Endothelial cell of umbilical vein (primary cell): ENCODE data around the gene POLR2H. TPM values are rescaled to one million over a fixed set of nuclear protein-coding genes. Genes with fewer than 3 reads are reported as not detected.
A peak's percentile ranks its signal among the peaks of the same experiment; 100 is the strongest.

Experiments used
- BruUV-seq: library from RNA; stranded (reverse); fragments of 400-500 nt; replicated peaks from 2 replicates; lab custom pipeline; 2021; lab: Mats Ljungman, UMichigan
- CTCF ChIA-PET: fragments of 300-600, 350-600 bp; sonication (Branson Sonifier 250); formaldehyde crosslinking; loops from one replicate; lab custom pipeline; 2021; ENCODE audit warnings: antibody characterized with exemption, inconsistent platforms; lab: Charles Lee
- POLR2A ChIA-PET: fragments of 300-600, 350-600 bp; sonication (Branson Sonifier 250); formaldehyde crosslinking; loops from one replicate; lab custom pipeline; 2021; ENCODE audit warnings: antibody characterized with exemption, inconsistent platforms; lab: Charles Lee
- DNase-seq: peaks from one replicate; pipeline ENCODE4 v3.0.0-alpha.2; 2011; ENCODE audit warnings: low read depth, low spot score
- FAIRE-seq: peaks from 2 replicates; lab custom pipeline; 2011; peaks lifted over from hg19 to GRCh38; lab: Jason Lieb, UNC
- H2AFZ ChIP-seq: 2 replicates; pipeline ENCODE4 v1.6.0; 2012; ENCODE audit warnings: low read depth, low read length, control low read depth, inconsistent platforms
- H3K27ac ChIP-seq: 2 replicates; pipeline ENCODE4 v1.5.1; 2011; ENCODE audit warnings: low read depth, mild to moderate bottlenecking, control low read depth, low read length, moderate library complexity; ENCODE audit not compliant: insufficient read depth
- H3K27me3 ChIP-seq, 2 experiments: 2 replicates each; pipeline versions ENCODE4 v1.6.0 to v1.6.1; 2011; ENCODE audit warnings: low read length in 2 of 2, mixed read lengths in 1 of 2; ENCODE audit not compliant: control insufficient read depth in 2 of 2, insufficient read depth in 2 of 2
- H3K36me3 ChIP-seq, 2 experiments: 2 replicates in 1 of 2; 3 replicates in 1 of 2; pipeline ENCODE4 v1.5.1; 2011; ENCODE audit warnings: low read length in 2 of 2, mild to moderate bottlenecking in 1 of 2, moderate library complexity in 1 of 2; ENCODE audit not compliant: control insufficient read depth in 2 of 2, insufficient read depth in 2 of 2; ENCODE audit errors: extremely low read depth in 1 of 2
- H3K4me1 ChIP-seq: 3 replicates; pipeline ENCODE4 v1.5.1; 2011; ENCODE audit warnings: mild to moderate bottlenecking, low read length; ENCODE audit not compliant: control insufficient read depth, insufficient read depth; ENCODE audit errors: extremely low read depth
- H3K4me2 ChIP-seq: 2 replicates; pipeline ENCODE4 v1.6.1; 2011; ENCODE audit warnings: low read length, control low read depth, mixed read lengths; ENCODE audit not compliant: insufficient read depth
- H3K4me3 ChIP-seq, 3 experiments: fragments of 200-600 bp in 1 of 3; sonication (generic), shearing (Covaris generic) in 1 of 3; replicated peaks in 1 of 3; 2 replicates each; pipeline ENCODE4 v1.5.1; 2011 to 2016; ENCODE audit warnings: control low read depth in 3 of 3, low read length in 3 of 3, mild to moderate bottlenecking in 2 of 3, inconsistent platforms in 1 of 3, low read depth in 1 of 3, moderate library complexity in 1 of 3; ENCODE audit not compliant: insufficient read depth in 1 of 3
- H3K79me2 ChIP-seq: 2 replicates; pipeline ENCODE4 v1.6.0; 2012; ENCODE audit warnings: low read length, inconsistent platforms; ENCODE audit not compliant: control insufficient read depth, insufficient read depth
- H3K9ac ChIP-seq: replicated peaks from 2 replicates; pipeline ENCODE3; 2011; ENCODE audit warnings: low read length, control low read depth; ENCODE audit not compliant: insufficient read depth; ENCODE audit errors: extremely low read depth
- H3K9me1 ChIP-seq: replicated peaks from 3 replicates; pipeline ENCODE4 v1.6.0; 2011; ENCODE audit warnings: mild to moderate bottlenecking, low read length; ENCODE audit not compliant: control insufficient read depth, insufficient read depth; ENCODE audit errors: extremely low read depth
- H3K9me3 ChIP-seq: replicated peaks from 2 replicates; pipeline ENCODE4 v1.5.1; 2012; ENCODE audit warnings: low read length, inconsistent platforms; ENCODE audit not compliant: control insufficient read depth, insufficient read depth
- H4K20me1 ChIP-seq: replicated peaks from 2 replicates; pipeline ENCODE3; 2011; ENCODE audit warnings: mild to moderate bottlenecking, low read length; ENCODE audit not compliant: control insufficient read depth, insufficient read depth; ENCODE audit errors: extremely low read depth
- CTCF ChIP-seq, 2 donors: IDR thresholded peaks; 1 replicate in 1 of 2; 2 replicates in 1 of 2; pipeline ENCODE4 v1.5.1; 2011; ENCODE audit warnings: low read length in 2 of 2, mild to moderate bottlenecking in 2 of 2, moderate library complexity in 2 of 2, control low read depth in 1 of 2, inconsistent platforms in 1 of 2, low read depth in 1 of 2; ENCODE audit not compliant: insufficient read depth in 1 of 2; ENCODE audit errors: extremely low read depth in 1 of 2
- EZH2 ChIP-seq: IDR thresholded peaks from 2 replicates; pipeline ENCODE4 v1.6.1; 2012; ENCODE audit warnings: borderline replicate concordance, low read depth, mild to moderate bottlenecking, moderate library complexity, low read length, inconsistent platforms; ENCODE audit not compliant: severe bottlenecking
- FOS ChIP-seq: IDR thresholded peaks from 2 replicates; pipeline ENCODE4 v1.6.1; 2011; ENCODE audit warnings: mild to moderate bottlenecking, low read length, moderate library complexity, borderline replicate concordance; ENCODE audit not compliant: insufficient read depth
- GATA2 ChIP-seq: IDR thresholded peaks from 2 replicates; pipeline ENCODE4 v1.7.0; 2011; ENCODE audit warnings: low read depth, mild to moderate bottlenecking, moderate library complexity, mixed read lengths, low read length; ENCODE audit not compliant: insufficient read length, insufficient read depth
- JUN ChIP-seq: IDR thresholded peaks from 2 replicates; pipeline ENCODE4 v1.6.1; 2011; ENCODE audit warnings: borderline replicate concordance, low read depth; ENCODE audit not compliant: insufficient read length, insufficient read depth
- MAX ChIP-seq: IDR thresholded peaks from 2 replicates; pipeline ENCODE4 v1.6.1; 2011; ENCODE audit not compliant: insufficient read depth, insufficient read length
- MYC ChIP-seq: IDR thresholded peaks from one replicate; pipeline ENCODE4 v1.6.1; 2011; ENCODE audit warnings: mild to moderate bottlenecking, low read depth, low read length
- POLR2A ChIP-seq: IDR thresholded peaks from 2 replicates; pipeline ENCODE4 v1.6.1; 2012; ENCODE audit warnings: low read depth, mild to moderate bottlenecking, control low read depth, low read length
- POLR2AphosphoS5 ChIP-seq: IDR thresholded peaks from 2 replicates; pipeline ENCODE4 v1.6.1; 2012; ENCODE audit warnings: low read depth, mild to moderate bottlenecking, control low read depth, low read length, moderate library complexity; ENCODE audit not compliant: insufficient read depth
- dilution Hi-C: fragments of 300-500 bp; cut with MboI; formaldehyde crosslinking; loops from one replicate; pipeline ENCODE4 v1.15.0; 2019; ENCODE audit warnings: low sequenced_read_pairs; ENCODE audit not compliant: extremely low pct_ligation_motif_present
- intact Hi-C: fragments of 100-400 bp; cut with micrococcal nuclease; formaldehyde crosslinking; loops from one replicate; pipeline ENCODE4 v1.10.0; 2022
- polyA plus RNA-seq, 4 experiments: library from polyadenylated mRNA; depleted of rRNA in 3 of 4; stranded (reverse) in 3 of 4; unstranded in 1 of 4; fragments of >200 nt; gene quantifications; 2 replicates each; pipeline versions ENCODE4 v1.2.1 to v1.2.3, GENCODE V29; 2011 to 2012; ENCODE audit warnings: missing spikeins in 1 of 4
- total RNA-seq: library from RNA; stranded (reverse); gene quantifications from 2 replicates; pipeline ENCODE4 v1.2.3, GENCODE V29; 2021

The POLR2H gene
- total and polyA plus RNA-seq, 2 donors (not counting 3 experiments of a cell fraction or from before 2014, with no cell fraction given) = 89.0 to 276 TPM

DNA sequence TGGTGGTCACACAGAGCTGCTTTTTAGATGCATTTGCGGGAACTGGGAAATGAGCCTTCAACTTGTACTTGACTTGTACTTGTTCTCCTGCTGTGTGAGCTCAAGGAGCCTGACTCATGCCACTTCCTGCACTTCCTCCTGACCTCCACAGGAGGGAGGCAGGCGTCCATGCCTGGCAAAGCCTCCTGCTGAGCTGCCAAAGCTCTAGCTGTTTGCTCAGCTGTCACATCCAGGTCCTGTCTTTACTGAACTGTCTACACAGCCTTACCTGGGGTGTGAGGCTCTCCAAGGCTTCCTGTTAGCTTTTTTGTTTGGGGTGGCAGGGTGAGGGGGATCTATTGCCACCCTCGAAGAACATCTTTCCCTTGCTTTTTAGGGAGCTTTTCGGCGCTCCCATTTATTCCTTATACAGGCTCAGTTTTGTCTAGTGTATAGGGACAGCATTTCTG, 10.1 kb downstream of the POLR2H start:
- no TSS peak for BruUV-seq
- peak; percentile 97 for FAIRE-seq
- peak; percentile 92 for DNase-seq
- Histone ChIP-seq H4K20me1 (no peaks in the 10 kb centered on the region), H3K9me3 (no peaks in the 10 kb centered on the region), H3K36me3 (peaks cover 3 to 5% of the 10 kb centered on the region in 2 experiments), H3K4me1 (peaks cover 33% of the 10 kb centered on the region), H3K4me3 (no peak overlapping the region), H3K9me1 (no peaks in the 10 kb centered on the region), H2AFZ (no peak overlapping the region), H3K27ac (no peak overlapping the region), H3K9ac (no peak overlapping the region), H3K4me2 (no peak overlapping the region), H3K27me3 (peaks cover 7 to 10% of the 10 kb centered on the region in 2 experiments), H3K79me2 (no peaks in the 10 kb centered on the region)
- CTCF ChIA-PET = interaction anchor here (0.5 to 10.1 kb wide), 53 partner anchors 9 to 476 kb away, joined by 3 to 266 read pairs (median 6); partner anchors contain the start of genes CHRD, CLCN2, EPHB3 and FAM131A
- POLR2A ChIA-PET = interaction anchor here (1.5 kb wide), 1 partner anchor 142 kb away, joined by 4 read pairs; no protein-coding TSS in a partner anchor
- dilution Hi-C loops = no loop called here
- intact Hi-C loops = loop anchor here (1.0 to 10.0 kb wide), 5 partner anchors 46 to 403 kb away; no protein-coding TSS in a partner anchor
- TF ChIP-seq EZH2 (no peak), CTCF (IDR thresholded peaks at IDR 0.05; ENCODE audit: extremely low read depth in 1 of 2, insufficient read depth in 1 of 2, low read depth in 1 of 2, low read length in 2 of 2) (peak; percentile 97), MYC (peak; percentile 19), FOS (peak; percentile 72), MAX (peak; percentile 16), POLR2AphosphoS5 (peak; percentile 36), GATA2 (no peak), POLR2A (no peak), JUN (peak; percentile 30)
